ENCODE data around the gene NPTN. TPM values are rescaled to one million over a fixed set of nuclear protein-coding genes. Genes with fewer than 3 reads are reported as not detected.
A peak's percentile ranks its signal among the peaks of the same experiment; 100 is the strongest.

NPTN gene
- polyA plus RNA-seq, result 327 TPM
- long read RNA-seq, donor 1, transcript NPTN-202 (8 exons, 2,817 nt), result major isoform, 53 of 75 reads
- long read RNA-seq, donor 1, partial matches to known transcripts, result 10 of 75 reads
- long read RNA-seq, donor 1, other reads (novel, unspliced or antisense), result 9 of 75 reads
- long read RNA-seq, donor 2, transcript NPTN-202 (8 exons, 2,817 nt), result major isoform, 136 of 196 reads
- long read RNA-seq, donor 2, partial matches to known transcripts, result 30 of 196 reads
- long read RNA-seq, donor 2, other reads (novel, unspliced or antisense), result 25 of 196 reads
- long read RNA-seq, donor 3, result 0 reads
- long read RNA-seq, donor 4, transcript NPTN-202 (8 exons, 2,817 nt), result major isoform, 11 of 11 reads
- long read RNA-seq, donor 4, partial matches to known transcripts, result 0 of 11 reads
- long read RNA-seq, donor 4, other reads (novel, unspliced or antisense), result 0 of 11 reads
- long read RNA-seq, donor 5, transcript NPTN-202 (8 exons, 2,817 nt), result major isoform, 31 of 43 reads
- long read RNA-seq, donor 5, partial matches to known transcripts, result 5 of 43 reads
- long read RNA-seq, donor 5, other reads (novel, unspliced or antisense), result 5 of 43 reads
- long read RNA-seq, donor 6, transcript NPTN-202 (8 exons, 2,817 nt), result major isoform, 94 of 164 reads
- long read RNA-seq, donor 6, partial matches to known transcripts, result 38 of 164 reads
- long read RNA-seq, donor 6, other reads (novel, unspliced or antisense), result 28 of 164 reads
- long read RNA-seq, donor 7, transcript NPTN-202 (8 exons, 2,817 nt), result major isoform, 32 of 38 reads
- long read RNA-seq, donor 7, partial matches to known transcripts, result 5 of 38 reads
- long read RNA-seq, donor 7, other reads (novel, unspliced or antisense), result 0 of 38 reads
- long read RNA-seq, donor 8, transcript NPTN-202 (8 exons, 2,817 nt), result major isoform, 108 of 172 reads
- long read RNA-seq, donor 8, partial matches to known transcripts, result 39 of 172 reads
- long read RNA-seq, donor 8, other reads (novel, unspliced or antisense), result 15 of 172 reads
- long read RNA-seq, donor 9, transcript NPTN-202 (8 exons, 2,817 nt), result major isoform, 114 of 170 reads
- long read RNA-seq, donor 9, partial matches to known transcripts, result 35 of 170 reads
- long read RNA-seq, donor 9, other reads (novel, unspliced or antisense), result 16 of 170 reads
- long read RNA-seq, donor 10, transcript NPTN-206 (2 exons, 599 nt), result minor isoform, 5 of 182 reads
- long read RNA-seq, donor 10, transcript NPTN-202 (8 exons, 2,817 nt), result major isoform, 120 of 182 reads
- long read RNA-seq, donor 10, partial matches to known transcripts, result 24 of 182 reads
- long read RNA-seq, donor 10, other reads (novel, unspliced or antisense), result 30 of 182 reads
- long read RNA-seq, donor 11, transcript NPTN-202 (8 exons, 2,817 nt), result major isoform, 68 of 93 reads
- long read RNA-seq, donor 11, partial matches to known transcripts, result 7 of 93 reads
- long read RNA-seq, donor 11, other reads (novel, unspliced or antisense), result 16 of 93 reads

DNA sequence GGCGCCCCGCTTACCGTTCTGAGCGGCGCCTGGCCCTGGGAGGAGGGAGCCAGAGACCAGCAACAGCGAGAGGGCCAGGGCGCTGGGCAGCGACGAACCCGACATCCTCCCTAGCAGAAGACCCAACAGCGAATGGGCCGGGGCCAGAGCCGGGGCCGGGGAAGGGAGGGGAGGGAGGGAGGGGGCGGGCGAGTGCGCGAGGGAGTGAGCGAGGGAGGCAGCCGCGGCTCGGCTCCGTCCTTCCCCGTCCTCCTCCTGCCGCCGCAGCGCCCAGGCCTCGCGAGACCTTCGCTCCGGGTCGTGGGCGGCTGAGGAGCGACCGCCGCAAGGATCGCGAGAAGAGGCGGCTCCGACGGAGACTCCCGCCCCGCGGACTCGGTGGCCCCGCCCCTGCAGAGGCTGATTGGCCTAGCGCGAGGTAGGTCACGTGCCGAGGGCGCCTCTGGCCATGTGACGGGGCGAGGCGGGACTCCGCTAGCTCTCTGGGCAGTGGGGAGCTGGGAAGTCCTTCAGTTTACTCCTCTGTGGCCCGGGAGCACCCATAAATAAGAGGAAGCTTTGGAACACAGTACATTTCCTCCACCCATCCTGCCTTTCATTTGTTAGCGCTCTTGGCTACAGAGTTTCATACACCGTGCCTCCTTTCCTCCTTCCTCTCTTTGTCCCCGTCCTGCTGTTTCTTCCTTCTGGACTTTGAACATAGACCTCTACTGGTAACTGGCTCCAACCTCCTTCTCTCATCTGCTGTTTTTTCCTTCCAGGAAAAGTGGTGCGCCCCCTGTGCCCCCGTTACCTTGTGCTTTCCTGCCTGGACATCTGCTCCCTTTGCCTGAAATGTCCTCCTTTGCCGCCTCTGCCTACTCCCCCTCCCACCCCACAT lies at the start of gene NPTN:
Gene NPTN, minus strand, starts transcription at position 279 of the 880 bp plus-strand sequence. Its CDS starts 174 bp downstream, at position 105.
- Histone ChIP-seq H3K4me3 (ENCODE audit: low read length) (peak within 1 kb of the TSS; percentile 86), H3K9me3 (ENCODE audit: control insufficient read depth, low read depth, low read length) (no peaks in the 10 kb centered on the region), H3K27ac (ENCODE audit: low read length) (peak within 1 kb of the TSS; percentile 91), H3K4me1 (ENCODE audit: control insufficient read depth, insufficient read depth, low read length) (peaks cover 17% of the 10 kb centered on the region), H3K36me3 (ENCODE audit: control insufficient read depth, insufficient read depth, low read length) (no peaks in the 10 kb centered on the region), H3K27me3 (ENCODE audit: control insufficient read depth, insufficient read depth, low read length) (no peaks in the 10 kb centered on the region)
- peak; percentile 98 to 99 for DNase-seq
- 0% methylated on average over 1 of the region's 62 CpGs for WGBS (ENCODE audit: insufficient coverage, low lambda C conversion rate)

DNA sequence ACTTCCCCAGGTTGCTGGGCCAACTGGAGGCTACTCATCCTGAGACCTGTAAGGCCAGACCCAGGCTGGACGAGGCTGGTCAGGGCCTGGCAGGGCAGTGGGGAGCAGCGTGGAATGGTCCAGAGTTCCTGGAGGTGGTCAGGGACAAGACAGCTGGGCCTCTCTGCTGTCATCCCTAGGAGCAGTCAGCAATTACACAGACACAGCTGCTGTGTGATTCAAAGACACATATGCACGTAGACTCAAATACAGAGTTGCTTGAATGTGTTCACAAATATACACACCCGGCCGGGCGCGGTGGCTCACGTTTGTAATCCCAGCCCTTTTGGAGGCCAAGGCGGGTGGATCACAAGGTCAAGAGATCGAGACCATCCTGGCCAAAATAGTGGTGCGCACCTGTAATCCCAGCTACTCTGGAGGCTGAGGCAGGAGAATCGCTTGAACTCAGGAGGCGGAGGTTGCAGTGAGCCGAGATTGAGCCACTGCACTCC lies 49.5 kb upstream of the NPTN start:
- Histone ChIP-seq H3K27ac (ENCODE audit: low read length) (no peak overlapping the region), H3K36me3 (ENCODE audit: control insufficient read depth, insufficient read depth, low read length) (no peaks in the 10 kb centered on the region), H3K9me3 (ENCODE audit: control insufficient read depth, low read depth, low read length) (no peaks in the 10 kb centered on the region), H3K4me3 (ENCODE audit: low read length) (no peak overlapping the region), H3K4me1 (ENCODE audit: control insufficient read depth, insufficient read depth, low read length) (peaks cover 11% of the 10 kb centered on the region), H3K27me3 (ENCODE audit: control insufficient read depth, insufficient read depth, low read length) (no peaks in the 10 kb centered on the region)
- DNase-seq, result no peak
- no CpG with 5 or more reads among the region's 14 CpGs for WGBS (ENCODE audit: insufficient coverage, low lambda C conversion rate)

DNA sequence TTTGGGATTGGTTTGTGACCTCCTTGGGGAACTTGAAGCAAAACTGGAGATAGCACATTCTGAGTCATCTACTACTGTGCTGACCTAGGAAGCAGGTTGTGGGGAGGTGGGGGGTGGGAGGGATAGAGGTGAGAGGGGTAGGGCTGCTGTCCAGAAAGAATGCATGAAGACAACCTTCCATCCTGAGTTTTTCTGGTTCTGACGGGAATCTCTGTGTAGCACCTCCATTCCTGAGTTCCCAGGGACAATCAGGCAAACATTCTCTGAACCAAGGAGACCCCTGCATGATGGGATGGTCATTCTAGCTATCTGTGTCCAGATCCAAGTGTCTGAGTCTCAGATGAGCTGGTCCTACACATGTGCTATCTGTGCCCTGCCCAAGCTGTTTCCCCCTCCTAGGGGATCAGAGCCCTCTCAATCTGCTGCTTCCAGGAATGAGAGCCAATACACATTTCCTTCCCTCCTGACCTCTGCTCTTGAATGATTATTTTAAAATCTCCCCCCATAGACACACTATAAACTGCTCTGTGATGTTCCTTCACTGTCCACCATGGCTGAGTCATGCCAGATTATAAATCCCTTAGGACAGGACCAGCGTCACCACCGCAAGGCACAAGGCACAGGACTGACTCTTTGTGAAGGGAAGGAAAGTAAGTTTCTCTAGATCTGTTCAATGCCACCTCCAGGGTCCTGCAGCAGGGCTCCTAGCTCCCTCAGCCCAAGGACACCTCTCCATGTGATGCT lies 48.8 kb upstream of the NPTN start:
- Histone ChIP-seq H3K4me1 (ENCODE audit: control insufficient read depth, insufficient read depth, low read length) (peaks cover 11% of the 10 kb centered on the region), H3K36me3 (ENCODE audit: control insufficient read depth, insufficient read depth, low read length) (no peaks in the 10 kb centered on the region), H3K27ac (ENCODE audit: low read length) (no peak overlapping the region), H3K27me3 (ENCODE audit: control insufficient read depth, insufficient read depth, low read length) (no peaks in the 10 kb centered on the region), H3K9me3 (ENCODE audit: control insufficient read depth, low read depth, low read length) (no peaks in the 10 kb centered on the region), H3K4me3 (ENCODE audit: low read length) (no peak overlapping the region)
- no CpG with 5 or more reads among the region's 3 CpGs for WGBS (ENCODE audit: insufficient coverage, low lambda C conversion rate)
- no peak for DNase-seq

- H3K36me3 ChIP-seq (ENCODE audit: control insufficient read depth, insufficient read depth, low read length), result no peaks in the 10 kb centered on the region
- no peak for DNase-seq
- 80% methylated on average over 1 of the region's 3 CpGs for WGBS (ENCODE audit: insufficient coverage, low lambda C conversion rate)
Observed at GRCh38 chr15:73681063-73681462, 47.9 kb upstream of the NPTN start.

DNA sequence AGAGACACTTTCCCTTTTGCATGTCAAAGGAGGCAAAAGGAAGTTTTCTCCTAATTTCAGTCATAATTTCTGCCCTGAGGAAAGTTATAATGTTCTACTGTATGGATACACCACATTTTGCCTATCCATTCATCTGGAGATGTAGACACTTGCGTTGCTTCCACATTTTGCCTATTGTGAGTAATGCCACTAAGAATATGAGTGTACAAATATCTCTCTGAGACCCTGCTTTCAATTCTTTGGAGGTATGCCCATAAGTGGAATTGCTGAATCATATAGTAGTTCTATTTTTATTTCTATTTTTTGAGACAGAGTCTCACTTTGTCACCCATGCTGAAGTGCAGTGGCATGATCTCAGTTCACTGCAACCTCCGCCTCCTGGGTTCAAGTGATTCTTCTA lies 47.4 kb upstream of the NPTN start:
- H3K27me3 ChIP-seq (ENCODE audit: control insufficient read depth, insufficient read depth, low read length), result no peaks in the 10 kb centered on the region
- no peak overlapping the region for H3K4me3 ChIP-seq (ENCODE audit: low read length)
- peaks cover under 1% of the 10 kb centered on the region for H3K4me1 ChIP-seq (ENCODE audit: control insufficient read depth, insufficient read depth, low read length)
- H3K36me3 ChIP-seq (ENCODE audit: control insufficient read depth, insufficient read depth, low read length), result no peaks in the 10 kb centered on the region
- no peaks in the 10 kb centered on the region for H3K9me3 ChIP-seq (ENCODE audit: control insufficient read depth, low read depth, low read length)
- WGBS (ENCODE audit: insufficient coverage, low lambda C conversion rate), result no CpG with 5 or more reads among the region's 2 CpGs
- no peak overlapping the region for H3K27ac ChIP-seq (ENCODE audit: low read length)
- no peak for DNase-seq

More at GRCh38 chr15:73681063-73681462, 47.9 kb upstream of the NPTN start:
- Histone ChIP-seq H3K27me3 (ENCODE audit: control insufficient read depth, insufficient read depth, low read length) (no peaks in the 10 kb centered on the region), H3K4me1 (ENCODE audit: control insufficient read depth, insufficient read depth, low read length) (peaks cover 5% of the 10 kb centered on the region), H3K27ac (ENCODE audit: low read length) (no peak overlapping the region), H3K4me3 (ENCODE audit: low read length) (no peak overlapping the region), H3K9me3 (ENCODE audit: control insufficient read depth, low read depth, low read length) (no peaks in the 10 kb centered on the region)

DNA sequence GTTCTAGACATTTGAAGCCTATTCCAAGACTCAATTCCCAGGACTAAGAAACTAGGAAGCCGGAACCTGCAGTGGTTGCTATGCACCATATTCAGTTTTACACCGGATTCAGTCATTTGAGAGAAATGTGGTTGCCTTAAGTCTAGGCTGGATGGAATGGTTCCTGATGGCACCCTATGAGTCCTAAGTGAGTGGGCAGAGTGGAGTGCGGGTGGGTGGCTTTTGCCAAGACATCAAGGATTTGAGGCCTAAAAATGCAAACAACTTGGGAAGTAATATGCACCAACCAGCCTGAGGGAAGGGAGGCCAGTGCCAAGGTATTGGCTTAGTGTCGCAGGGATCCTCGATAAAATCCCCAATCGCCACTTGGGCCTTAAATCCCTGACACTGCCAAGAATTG lies 46.8 kb upstream of the NPTN start:
- DNase-seq, result no peak
- 100% methylated on average over 3 of the region's 6 CpGs for WGBS (ENCODE audit: insufficient coverage, low lambda C conversion rate)
- Histone ChIP-seq H3K4me1 (ENCODE audit: control insufficient read depth, insufficient read depth, low read length) (no peaks in the 10 kb centered on the region), H3K9me3 (ENCODE audit: control insufficient read depth, low read depth, low read length) (no peaks in the 10 kb centered on the region), H3K4me3 (ENCODE audit: low read length) (no peak overlapping the region), H3K36me3 (ENCODE audit: control insufficient read depth, insufficient read depth, low read length) (no peaks in the 10 kb centered on the region), H3K27me3 (ENCODE audit: control insufficient read depth, insufficient read depth, low read length) (no peaks in the 10 kb centered on the region), H3K27ac (ENCODE audit: low read length) (no peak overlapping the region)

DNA sequence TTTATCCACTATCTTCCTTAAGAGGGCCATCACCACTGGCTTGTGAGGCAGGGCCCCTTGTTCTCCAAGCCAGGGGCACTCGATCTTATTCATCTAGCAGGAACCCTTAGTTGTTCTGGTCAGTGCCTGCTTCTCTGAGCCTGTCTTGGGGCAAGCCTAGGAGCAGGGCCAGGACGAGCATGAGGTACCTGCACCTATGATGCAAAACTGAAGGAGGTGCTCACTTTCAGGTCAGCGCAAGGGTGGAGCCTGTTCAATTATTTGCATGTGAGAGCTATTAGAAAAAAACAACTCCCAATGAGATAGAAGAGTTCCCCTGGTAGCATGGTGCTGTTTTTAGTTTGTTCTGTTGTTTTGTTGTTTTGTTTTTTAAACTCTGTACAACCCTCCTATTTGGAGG lies 46.0 kb upstream of the NPTN start:
- no peak for DNase-seq

DNA sequence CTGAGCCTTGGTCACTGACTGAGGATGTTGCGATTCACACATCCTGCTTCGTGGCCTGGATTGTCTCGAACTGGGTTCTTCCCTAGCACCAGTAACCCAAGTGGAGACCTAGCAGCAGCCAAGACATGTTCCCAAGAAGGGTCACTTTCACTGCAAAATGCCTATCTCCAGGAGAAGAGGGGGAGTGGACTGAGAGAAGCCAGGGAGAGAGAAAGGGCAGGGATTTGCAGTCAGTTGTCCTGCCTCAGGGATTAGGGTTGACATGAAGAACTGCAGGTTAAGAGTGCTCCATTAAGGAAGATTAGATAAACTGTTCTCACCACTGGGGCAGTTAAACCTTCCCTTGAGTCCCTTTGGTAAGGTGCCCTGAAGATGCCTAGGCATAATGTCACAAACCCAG lies 45.3 kb upstream of the NPTN start:
- H3K36me3 ChIP-seq (ENCODE audit: control insufficient read depth, insufficient read depth, low read length), result no peaks in the 10 kb centered on the region
- H3K4me1 ChIP-seq (ENCODE audit: control insufficient read depth, insufficient read depth, low read length), result no peaks in the 10 kb centered on the region
- no peaks in the 10 kb centered on the region for H3K27me3 ChIP-seq (ENCODE audit: control insufficient read depth, insufficient read depth, low read length)
- DNase-seq, result no peak
- no peak overlapping the region for H3K4me3 ChIP-seq (ENCODE audit: low read length)
- no CpG with 5 or more reads among the region's 3 CpGs for WGBS (ENCODE audit: insufficient coverage, low lambda C conversion rate)
- no peaks in the 10 kb centered on the region for H3K9me3 ChIP-seq (ENCODE audit: control insufficient read depth, low read depth, low read length)
- no peak overlapping the region for H3K27ac ChIP-seq (ENCODE audit: low read length)

More for the DNA sequence above, 46.0 kb upstream of the NPTN start:
- Histone ChIP-seq H3K27ac (ENCODE audit: low read length) (no peak overlapping the region), H3K4me1 (ENCODE audit: control insufficient read depth, insufficient read depth, low read length) (no peaks in the 10 kb centered on the region), H3K9me3 (ENCODE audit: control insufficient read depth, low read depth, low read length) (no peaks in the 10 kb centered on the region), H3K4me3 (ENCODE audit: low read length) (no peak overlapping the region), H3K36me3 (ENCODE audit: control insufficient read depth, insufficient read depth, low read length) (no peaks in the 10 kb centered on the region), H3K27me3 (ENCODE audit: control insufficient read depth, insufficient read depth, low read length) (no peaks in the 10 kb centered on the region)
- no CpG with 5 or more reads among the region's 3 CpGs for WGBS (ENCODE audit: insufficient coverage, low lambda C conversion rate)
